Stimulated activated CD4-positive, alpha-beta T cell treated with anti-CD3 and anti-CD28 coated beads, Interleukin-1b, Interleukin-23, amount 100 ng/mL, for 4 hours (primary cell): ENCODE results near the gene MIER3.
"Not testable (repeated sequence)": the region's sequence is repeated elsewhere in the genome, so short reads cannot be mapped to it uniquely, and the experiment has no call there.

Experiments used
- DNase-seq, 2 donors: peaks; one replicate each; pipeline ENCODE4 v3.0.0-alpha.2; 2020; ENCODE audit warnings: low read depth in 2 of 2

MIER3 gene

GRCh38 chr5:56951946-56952691 lies at the start of gene MIER3:
MIER3 (minus strand) TSS chr5:56952123; CDS start chr5:56952102, 21 bp downstream.
- peak; percentile 55 to 74 for DNase-seq

GRCh38 chr5:56995596-56995995 lies 43.7 kb upstream of the MIER3 start:
- no peak for DNase-seq

GRCh38 chr5:56993241-56993640 lies 41.3 kb upstream of the MIER3 start:
- no peak for DNase-seq

- DNase-seq = no peak
Observed at GRCh38 chr5:56989676-56990075, 37.8 kb upstream of the MIER3 start.

GRCh38 chr5:56988490-56988889 lies 36.6 kb upstream of the MIER3 start:
- DNase-seq = no peak

GRCh38 chr5:56987171-56987570 lies 35.2 kb upstream of the MIER3 start:
- DNase-seq = no peak

- no peak for DNase-seq
Observed at GRCh38 chr5:56986626-56986947, 34.7 kb upstream of the MIER3 start.

- DNase-seq = no peak
Observed at GRCh38 chr5:56985936-56986625, 34.2 kb upstream of the MIER3 start.

- no peak for DNase-seq
Observed at GRCh38 chr5:56984445-56984844, 32.5 kb upstream of the MIER3 start.

GRCh38 chr5:56983593-56984361 lies 31.9 kb upstream of the MIER3 start:
- DNase-seq = no peak

- DNase-seq = no peak
Observed at GRCh38 chr5:56981548-56982315, 29.8 kb upstream of the MIER3 start.

- DNase-seq = no peak
Observed at GRCh38 chr5:56979968-56980367, 28.0 kb upstream of the MIER3 start.

- DNase-seq = not testable (repeated sequence)
Observed at GRCh38 chr5:56979526-56979925, 27.6 kb upstream of the MIER3 start.

GRCh38 chr5:56977822-56978221 lies 25.9 kb upstream of the MIER3 start:
- DNase-seq = no peak

GRCh38 chr5:56977021-56977420 lies 25.1 kb upstream of the MIER3 start:
- no peak for DNase-seq

GRCh38 chr5:56974241-56974640 lies 22.3 kb upstream of the MIER3 start:
- DNase-seq = no peak

GRCh38 chr5:56973473-56973872 lies 21.6 kb upstream of the MIER3 start:
- DNase-seq = no peak

GRCh38 chr5:56971275-56971674 lies 19.4 kb upstream of the MIER3 start:
- no peak for DNase-seq

GRCh38 chr5:56964173-56964572 lies 12.2 kb upstream of the MIER3 start:
- DNase-seq = no peak

GRCh38 chr5:56963246-56963645 lies 11.3 kb upstream of the MIER3 start:
- no peak for DNase-seq

- DNase-seq = no peak
Observed at GRCh38 chr5:56962286-56962685, 10.4 kb upstream of the MIER3 start.

GRCh38 chr5:56961746-56962145 lies 9.8 kb upstream of the MIER3 start:
- DNase-seq = no peak
